ENCODE results near the gene HNRNPD.

HNRNPD gene

DNA sequence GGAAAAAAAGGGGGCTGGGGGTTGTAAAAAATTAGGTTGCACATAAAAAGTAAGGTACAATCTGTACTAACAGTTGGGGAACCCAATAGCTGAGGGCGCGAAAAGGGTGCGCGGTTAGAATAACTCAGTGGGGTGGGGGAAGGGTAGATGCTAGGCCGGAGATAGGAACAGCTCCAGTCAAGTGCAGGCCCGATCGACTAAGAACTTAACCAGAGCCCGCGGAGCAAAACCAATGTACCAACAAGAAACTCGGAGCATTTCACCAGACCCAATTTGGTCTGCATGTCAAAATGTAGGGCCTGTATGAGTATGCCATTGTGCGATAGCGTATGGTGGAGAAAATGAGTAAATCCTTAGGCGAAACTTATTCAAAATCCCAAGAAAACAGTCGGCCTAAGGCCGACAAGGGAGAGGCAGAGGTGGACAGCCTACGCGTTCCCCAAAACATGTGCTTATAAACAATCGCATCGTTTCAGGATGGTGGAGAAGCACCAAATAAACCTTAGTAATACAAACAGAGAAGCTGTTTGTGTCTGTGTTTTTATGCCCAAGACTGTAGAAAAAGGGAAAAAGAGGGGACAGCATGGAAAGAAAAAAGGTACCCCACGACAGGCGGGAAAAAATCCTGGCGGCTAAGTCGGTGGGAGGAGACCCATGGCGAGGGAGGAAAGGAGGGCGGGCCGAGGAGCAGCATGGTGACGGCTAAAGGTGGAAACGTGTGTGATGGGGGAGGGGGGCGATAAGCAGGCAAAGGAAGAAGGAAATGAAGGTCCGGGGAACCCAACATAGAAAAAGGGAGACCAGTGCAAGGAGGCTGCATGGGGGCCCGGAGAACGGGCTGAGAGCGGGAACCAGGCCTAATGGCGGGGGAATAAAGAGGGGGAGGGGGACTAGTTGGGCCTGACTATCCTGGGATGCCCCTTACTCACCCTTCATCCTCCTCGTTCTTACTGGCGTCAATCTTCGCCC is 990 bp downstream of the HNRNPD start (continued):
- no peak for TF ChIP-seq ZNF37A (tag by site-specific recombination; IDR thresholded peaks at IDR 0.05)
- peak; percentile 58; the same call in 1 of the 2 replicates for TF ChIP-seq ZBTB10 (tag by site-specific recombination; IDR thresholded peaks at IDR 0.05)
- TF ChIP-seq ZNF366 (tag by site-specific recombination; conservative IDR thresholded peaks at IDR 0.05): peak; percentile 88
- no peak; the same call in 1 of the 2 replicates for TF ChIP-seq KLF7 (tag by site-specific recombination; IDR thresholded peaks at IDR 0.05; ENCODE audit: borderline replicate concordance)
- no peak for TF ChIP-seq ZNF747 (tag by site-specific recombination; IDR thresholded peaks at IDR 0.05)
- no peak for TF ChIP-seq ZSCAN5A (tag by site-specific recombination; IDR thresholded peaks at IDR 0.05)
- no peak for TF ChIP-seq ZNF658 (tag by site-specific recombination; IDR thresholded peaks at IDR 0.05)
- TF ChIP-seq ZNF514 (tag by site-specific recombination; IDR thresholded peaks at IDR 0.05): no peak
- TF ChIP-seq TCF7L2 (IDR thresholded peaks at IDR 0.05; ENCODE audit: borderline replicate concordance, low read depth, low read length): no peak
- TF ChIP-seq ZBTB7A (tag by site-specific recombination; IDR thresholded peaks at IDR 0.05; ENCODE audit: low read depth): no peak
- no peak for TF ChIP-seq SALL2 (tag by site-specific recombination; IDR thresholded peaks at IDR 0.05; ENCODE audit: borderline replicate concordance)
- no peak for TF ChIP-seq BCL11A (tag by site-specific recombination; IDR thresholded peaks at IDR 0.05; ENCODE audit: low read depth)
- no peak for TF ChIP-seq ZNF626 (tag by site-specific recombination; IDR thresholded peaks at IDR 0.05)
- TF ChIP-seq ZNF707 (tag by site-specific recombination; IDR thresholded peaks at IDR 0.05): no peak
- TF ChIP-seq, protein P1, sequence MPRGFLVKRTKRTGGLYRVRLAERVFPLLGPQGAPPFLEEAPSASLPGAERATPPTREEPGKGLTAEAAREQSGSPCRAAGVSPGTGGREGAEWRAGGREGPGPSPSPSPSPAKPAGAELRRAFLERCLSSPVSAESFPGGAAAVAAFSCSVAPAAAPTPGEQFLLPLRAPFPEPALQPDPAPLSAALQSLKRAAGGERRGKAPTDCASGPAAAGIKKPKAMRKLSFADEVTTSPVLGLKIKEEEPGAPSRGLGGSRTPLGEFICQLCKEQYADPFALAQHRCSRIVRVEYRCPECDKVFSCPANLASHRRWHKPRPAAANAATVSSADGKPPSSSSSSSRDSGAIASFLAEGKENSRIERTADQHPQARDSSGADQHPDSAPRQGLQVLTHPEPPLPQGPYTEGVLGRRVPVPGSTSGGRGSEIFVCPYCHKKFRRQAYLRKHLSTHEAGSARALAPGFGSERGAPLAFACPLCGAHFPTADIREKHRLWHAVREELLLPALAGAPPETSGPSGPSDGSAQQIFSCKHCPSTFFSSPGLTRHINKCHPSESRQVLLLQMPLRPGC (tag by site-specific recombination; IDR thresholded peaks at IDR 0.05): no peak
- no peak for TF ChIP-seq ZEB2 (tag by site-specific recombination; IDR thresholded peaks at IDR 0.05)
- TF ChIP-seq, protein P2, sequence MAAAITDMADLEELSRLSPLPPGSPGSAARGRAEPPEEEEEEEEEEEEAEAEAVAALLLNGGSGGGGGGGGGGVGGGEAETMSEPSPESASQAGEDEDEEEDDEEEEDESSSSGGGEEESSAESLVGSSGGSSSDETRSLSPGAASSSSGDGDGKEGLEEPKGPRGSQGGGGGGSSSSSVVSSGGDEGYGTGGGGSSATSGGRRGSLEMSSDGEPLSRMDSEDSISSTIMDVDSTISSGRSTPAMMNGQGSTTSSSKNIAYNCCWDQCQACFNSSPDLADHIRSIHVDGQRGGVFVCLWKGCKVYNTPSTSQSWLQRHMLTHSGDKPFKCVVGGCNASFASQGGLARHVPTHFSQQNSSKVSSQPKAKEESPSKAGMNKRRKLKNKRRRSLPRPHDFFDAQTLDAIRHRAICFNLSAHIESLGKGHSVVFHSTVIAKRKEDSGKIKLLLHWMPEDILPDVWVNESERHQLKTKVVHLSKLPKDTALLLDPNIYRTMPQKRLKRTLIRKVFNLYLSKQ (tag by site-specific recombination; IDR thresholded peaks at IDR 0.05; ENCODE audit: borderline replicate concordance): no peak
- no peak for TF ChIP-seq ZNF654 (tag by site-specific recombination; IDR thresholded peaks at IDR 0.05; ENCODE audit: low read depth)
- TF ChIP-seq HOXD13 (CRISPR knock-in tag; IDR thresholded peaks at IDR 0.05; ENCODE audit: borderline replicate concordance): no peak
- no peak for TF ChIP-seq SCRT2 (tag by site-specific recombination; IDR thresholded peaks at IDR 0.05)
- 0 out of 2 replicates have a peak, but pooled peaks have one; percentile 9 for TF ChIP-seq ZNF146 (tag by site-specific recombination; IDR thresholded peaks at IDR 0.05)
- no peak for TF ChIP-seq ZNF704 (tag by site-specific recombination; IDR thresholded peaks at IDR 0.05)
- TF ChIP-seq HOXC10 (CRISPR knock-in tag; IDR thresholded peaks at IDR 0.05): no peak
- TF ChIP-seq, protein P3, sequence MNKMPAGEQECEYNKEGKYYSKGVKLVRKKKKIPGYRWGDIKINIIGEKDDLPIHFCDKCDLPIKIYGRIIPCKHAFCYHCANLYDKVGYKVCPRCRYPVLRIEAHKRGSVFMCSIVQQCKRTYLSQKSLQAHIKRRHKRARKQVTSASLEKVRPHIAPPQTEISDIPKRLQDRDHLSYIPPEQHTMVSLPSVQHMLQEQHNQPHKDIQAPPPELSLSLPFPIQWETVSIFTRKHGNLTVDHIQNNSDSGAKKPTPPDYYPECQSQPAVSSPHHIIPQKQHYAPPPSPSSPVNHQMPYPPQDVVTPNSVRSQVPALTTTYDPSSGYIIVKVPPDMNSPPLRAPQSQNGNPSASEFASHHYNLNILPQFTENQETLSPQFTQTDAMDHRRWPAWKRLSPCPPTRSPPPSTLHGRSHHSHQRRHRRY (tag by site-specific recombination; IDR thresholded peaks at IDR 0.05): no peak
- peak; percentile 51; the same call in 1 of the 2 replicates for TF ChIP-seq KLF8 (tag by site-specific recombination; IDR thresholded peaks at IDR 0.05)
- TF ChIP-seq, protein P4, sequence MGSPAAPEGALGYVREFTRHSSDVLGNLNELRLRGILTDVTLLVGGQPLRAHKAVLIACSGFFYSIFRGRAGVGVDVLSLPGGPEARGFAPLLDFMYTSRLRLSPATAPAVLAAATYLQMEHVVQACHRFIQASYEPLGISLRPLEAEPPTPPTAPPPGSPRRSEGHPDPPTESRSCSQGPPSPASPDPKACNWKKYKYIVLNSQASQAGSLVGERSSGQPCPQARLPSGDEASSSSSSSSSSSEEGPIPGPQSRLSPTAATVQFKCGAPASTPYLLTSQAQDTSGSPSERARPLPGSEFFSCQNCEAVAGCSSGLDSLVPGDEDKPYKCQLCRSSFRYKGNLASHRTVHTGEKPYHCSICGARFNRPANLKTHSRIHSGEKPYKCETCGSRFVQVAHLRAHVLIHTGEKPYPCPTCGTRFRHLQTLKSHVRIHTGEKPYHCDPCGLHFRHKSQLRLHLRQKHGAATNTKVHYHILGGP (tag by site-specific recombination; IDR thresholded peaks at IDR 0.05): no peak
- TF ChIP-seq ZNF23 (tag by site-specific recombination; IDR thresholded peaks at IDR 0.05; ENCODE audit: borderline replicate concordance): no peak
- 0 out of 2 replicates have a peak, but pooled peaks have one; percentile 9 for TF ChIP-seq SP7 (tag by site-specific recombination; IDR thresholded peaks at IDR 0.05)
